Activated T-helper 1 cell treated with anti-CD3 and anti-CD28 coated beads, Interleukin-12 subunit alpha, Interleukin-12 subunit beta, Interleukin-2, Interleukin-4 antibody, amounts not matched to agents 30 ng/mL and 10 ng/mL and 1 ng/mL, durations not matched to agents 14 hours and 24 hours and 36 hours (primary cell): ENCODE data around the gene CCDC43. TPM values are rescaled to one million over a fixed set of nuclear protein-coding genes. Genes with fewer than 3 reads are reported as not detected.
"Not testable (repeated sequence)": the region's sequence is repeated elsewhere in the genome, so short reads cannot be mapped to it uniquely, and the experiment has no call there.

ENCODE experiments used
- DNase-seq: peaks from one replicate; pipeline ENCODE4 v3.0.0; 2021; ENCODE audit warnings: low spot score
- H3K27ac Mint-ChIP-seq: one replicate; pipeline ENCODE4 v1.8.0; 2021; ENCODE audit warnings: mild to moderate bottlenecking, mixed read lengths
- H3K27me3 Mint-ChIP-seq: one replicate; pipeline ENCODE4 v1.8.0; 2022; ENCODE audit warnings: mild to moderate bottlenecking, moderate library complexity, mixed read lengths; ENCODE audit not compliant: insufficient read depth
- H3K36me3 Mint-ChIP-seq: one replicate; pipeline ENCODE4 v1.8.0; 2021; ENCODE audit warnings: low read depth, mixed read lengths
- H3K4me1 Mint-ChIP-seq: one replicate; pipeline ENCODE4 v1.8.0; 2021; ENCODE audit warnings: low read depth, mixed read lengths
- H3K4me3 Mint-ChIP-seq: one replicate; pipeline ENCODE4 v1.8.0; 2021; ENCODE audit warnings: mild to moderate bottlenecking, moderate library complexity, mixed read lengths
- H3K9me3 Mint-ChIP-seq: one replicate; pipeline ENCODE4 v1.8.0; 2021; ENCODE audit warnings: mixed read lengths
- intact Hi-C: fragments of 100-400 bp; cut with micrococcal nuclease; formaldehyde crosslinking; loops from one replicate; pipeline ENCODE4 v1.15.1; 2024
- total RNA-seq: library from RNA; stranded (reverse); gene quantifications from 2 replicates; pipeline ENCODE4 v1.2.3, GENCODE V29; 2022

CCDC43 gene, protein sequence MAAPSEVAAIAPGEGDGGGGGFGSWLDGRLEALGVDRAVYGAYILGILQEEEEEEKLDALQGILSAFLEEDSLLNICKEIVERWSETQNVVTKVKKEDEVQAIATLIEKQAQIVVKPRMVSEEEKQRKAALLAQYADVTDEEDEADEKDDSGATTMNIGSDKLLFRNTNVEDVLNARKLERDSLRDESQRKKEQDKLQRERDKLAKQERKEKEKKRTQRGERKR
- total RNA-seq: 42.6 and 44.6 TPM in 2 replicates

DNA sequence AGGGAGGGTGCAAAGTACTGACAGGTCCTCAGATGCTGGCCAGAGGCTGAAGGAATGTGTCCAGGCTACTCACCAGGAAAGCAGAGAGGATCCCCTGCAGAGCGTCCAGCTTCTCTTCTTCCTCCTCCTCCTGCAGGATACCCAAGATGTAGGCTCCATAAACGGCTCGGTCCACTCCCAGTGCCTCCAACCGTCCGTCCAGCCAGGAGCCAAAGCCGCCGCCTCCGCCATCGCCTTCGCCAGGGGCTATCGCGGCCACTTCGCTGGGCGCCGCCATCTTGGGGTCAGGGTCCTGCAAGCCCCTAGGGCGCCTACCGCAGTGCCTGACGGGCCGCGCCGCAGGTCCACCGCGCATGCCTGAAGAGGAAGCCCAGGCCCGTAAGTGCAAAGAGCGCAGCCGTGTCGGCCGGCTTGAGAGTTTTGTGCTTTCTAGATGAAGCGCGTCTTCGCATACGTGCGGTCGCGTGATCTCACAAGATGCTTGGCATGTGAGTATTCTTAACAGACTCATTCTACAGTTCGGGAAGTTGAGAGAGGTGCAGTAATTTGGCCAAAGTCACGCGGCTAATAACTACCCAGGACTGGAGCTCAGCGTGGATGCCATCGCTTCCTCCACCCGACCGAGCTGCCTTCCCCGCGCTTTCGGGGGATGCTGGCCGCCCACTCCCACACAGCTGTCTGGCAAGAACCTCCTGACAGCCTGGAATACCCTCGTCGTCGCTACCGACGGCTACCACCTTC lies at the start of gene CCDC43:
Gene CCDC43, minus strand, starts transcription at position 300 of the 741 bp plus-strand sequence. Its CDS starts 23 bp downstream, at position 277.
- H3K4me3 Mint-ChIP-seq: peak within 1 kb of the TSS; percentile 99
- H3K36me3 Mint-ChIP-seq: peaks cover 7% of the 10 kb centered on the region
- H3K27ac Mint-ChIP-seq: peak within 1 kb of the TSS; percentile 89
- H3K27me3 Mint-ChIP-seq: no peaks in the 10 kb centered on the region
- DNase-seq: peak; percentile 91
- no peaks in the 10 kb centered on the region for H3K9me3 Mint-ChIP-seq
- intact Hi-C loops: loop anchor here (1.0 kb wide), 4 partner anchors 19 to 458 kb away; partner anchors contain the start of genes DBF4B and EFTUD2
- H3K4me1 Mint-ChIP-seq: peaks cover 32% of the 10 kb centered on the region

DNA sequence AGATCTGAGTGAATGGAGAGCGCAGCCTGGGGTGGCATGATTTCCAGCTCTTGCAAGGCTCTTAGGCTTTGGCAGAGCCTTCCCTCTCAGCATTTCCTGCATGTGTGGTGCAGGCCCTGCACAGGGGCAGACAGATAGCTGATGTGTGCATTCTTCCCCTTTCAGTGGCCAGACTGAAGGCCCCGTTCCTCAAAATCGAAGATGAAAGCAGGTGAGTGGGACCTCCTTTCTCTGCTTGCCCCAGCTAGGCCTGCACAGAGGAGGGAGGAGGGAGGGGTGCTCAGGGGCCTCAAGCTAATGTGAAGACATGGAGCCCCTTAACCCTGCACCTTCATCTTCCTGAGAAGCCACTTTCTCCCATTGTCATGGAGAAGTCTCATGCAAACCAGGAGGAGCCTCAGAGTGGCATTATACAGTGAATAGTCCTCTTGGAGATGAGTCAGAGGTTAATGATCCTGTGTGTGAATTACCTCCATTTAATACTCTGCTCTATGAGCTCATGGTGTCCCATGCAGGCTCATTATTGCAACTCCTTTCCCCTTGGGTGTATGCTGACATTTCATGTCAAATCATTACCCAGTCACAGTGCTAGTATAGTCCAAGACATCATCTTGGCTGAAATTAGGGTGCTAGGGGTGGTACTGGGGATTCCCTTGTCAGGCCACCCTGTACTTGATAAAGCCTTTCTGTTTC lies 48.8 kb upstream of the CCDC43 start:
- no peaks in the 10 kb centered on the region for H3K9me3 Mint-ChIP-seq
- no peak for DNase-seq
- peaks cover 19% of the 10 kb centered on the region for H3K36me3 Mint-ChIP-seq
- no peak overlapping the region for H3K27ac Mint-ChIP-seq
- no peak overlapping the region for H3K4me3 Mint-ChIP-seq
- H3K4me1 Mint-ChIP-seq: peaks cover 8% of the 10 kb centered on the region
- intact Hi-C loops: no loop called here
- no peaks in the 10 kb centered on the region for H3K27me3 Mint-ChIP-seq

DNA sequence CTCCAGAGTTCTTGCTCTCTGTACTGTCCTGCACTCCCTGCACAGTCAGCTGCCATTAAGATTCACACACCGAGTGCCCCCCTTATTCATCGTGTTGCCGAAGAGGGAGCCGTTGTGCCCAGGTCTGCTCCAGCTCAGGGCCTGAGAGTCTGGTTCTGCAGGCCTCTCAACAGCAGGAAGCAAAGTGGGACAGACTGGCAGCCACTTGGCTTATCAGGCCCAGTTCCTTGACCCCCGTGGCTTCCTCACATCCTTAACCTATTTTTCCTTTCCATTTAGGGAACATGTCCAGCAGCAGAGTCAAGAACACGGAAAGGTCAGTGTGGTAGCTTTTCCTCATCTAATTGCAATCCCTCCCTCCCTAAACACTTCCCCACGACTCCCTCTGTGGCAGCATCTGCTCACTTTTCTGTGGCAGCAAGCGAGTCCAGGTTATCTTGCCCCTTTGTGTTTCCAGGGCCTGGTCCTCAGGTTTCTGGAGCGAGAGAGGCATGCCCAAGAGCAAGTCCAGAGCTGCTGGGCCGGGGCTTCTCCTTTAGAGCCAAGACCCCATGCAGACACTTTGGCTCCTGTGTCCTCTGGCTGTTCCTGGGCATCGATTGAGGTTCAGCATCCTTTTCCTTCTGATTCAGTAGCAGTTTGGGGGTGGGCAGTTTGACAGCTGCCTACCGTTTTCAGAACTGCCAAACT lies 47.1 kb upstream of the CCDC43 start:
- Mint-ChIP-seq H3K27ac (no peak overlapping the region), H3K9me3 (no peaks in the 10 kb centered on the region), H3K4me3 (no peak overlapping the region), H3K4me1 (peaks cover 8% of the 10 kb centered on the region), H3K36me3 (peaks cover 15% of the 10 kb centered on the region), H3K27me3 (no peaks in the 10 kb centered on the region)
- DNase-seq: no peak
- intact Hi-C loops: no loop called here

DNA sequence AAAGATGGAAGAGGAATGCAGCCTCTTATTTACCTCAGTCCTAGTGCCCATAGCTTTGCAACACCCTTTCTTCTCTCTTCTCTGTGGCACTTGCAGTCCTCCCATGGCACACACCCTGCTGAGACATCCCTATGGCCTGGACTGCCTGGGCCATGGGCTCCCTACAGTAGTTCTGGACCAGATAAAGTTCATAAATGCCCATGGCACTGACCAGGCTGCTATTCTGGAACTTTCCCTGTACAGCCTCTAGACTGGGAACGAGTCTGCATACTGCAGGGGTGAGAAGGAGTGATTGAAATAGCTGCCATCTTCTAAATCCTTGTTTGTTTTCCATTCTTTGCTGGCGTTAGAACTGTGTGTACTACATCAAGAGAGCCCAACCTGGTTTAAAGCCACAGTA lies 44.7 kb upstream of the CCDC43 start:
- peaks cover 8% of the 10 kb centered on the region for H3K4me1 Mint-ChIP-seq
- intact Hi-C loops: no loop called here
- DNase-seq: no peak
- no peak overlapping the region for H3K4me3 Mint-ChIP-seq
- no peaks in the 10 kb centered on the region for H3K27me3 Mint-ChIP-seq
- peaks cover 20% of the 10 kb centered on the region for H3K36me3 Mint-ChIP-seq
- H3K9me3 Mint-ChIP-seq: no peaks in the 10 kb centered on the region
- no peak overlapping the region for H3K27ac Mint-ChIP-seq

DNA sequence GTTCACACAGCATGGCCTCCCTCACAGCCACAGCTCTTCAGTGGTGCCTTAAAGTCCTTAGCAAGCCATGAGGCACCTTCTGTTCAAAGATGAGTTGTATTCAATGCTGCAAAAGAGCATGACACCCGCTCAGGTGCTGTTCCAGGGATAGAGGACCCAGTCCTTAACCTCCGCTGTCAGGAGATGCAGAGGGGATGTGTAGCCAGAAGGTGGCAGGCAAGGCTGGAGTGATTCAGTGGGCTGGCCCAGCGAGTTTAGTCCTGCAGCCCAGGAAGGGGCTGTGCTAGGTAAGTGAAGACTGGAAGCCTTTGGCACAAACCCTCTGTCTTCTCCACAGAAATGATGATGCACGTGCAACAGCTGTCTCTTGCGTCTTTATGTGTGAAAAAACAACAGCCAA lies 44.2 kb upstream of the CCDC43 start:
- Mint-ChIP-seq H3K9me3 (no peaks in the 10 kb centered on the region), H3K27ac (no peak overlapping the region), H3K36me3 (peaks cover 17% of the 10 kb centered on the region), H3K4me1 (peaks cover 6% of the 10 kb centered on the region), H3K27me3 (no peaks in the 10 kb centered on the region), H3K4me3 (no peak overlapping the region)
- no peak for DNase-seq
- intact Hi-C loops: no loop called here

DNA sequence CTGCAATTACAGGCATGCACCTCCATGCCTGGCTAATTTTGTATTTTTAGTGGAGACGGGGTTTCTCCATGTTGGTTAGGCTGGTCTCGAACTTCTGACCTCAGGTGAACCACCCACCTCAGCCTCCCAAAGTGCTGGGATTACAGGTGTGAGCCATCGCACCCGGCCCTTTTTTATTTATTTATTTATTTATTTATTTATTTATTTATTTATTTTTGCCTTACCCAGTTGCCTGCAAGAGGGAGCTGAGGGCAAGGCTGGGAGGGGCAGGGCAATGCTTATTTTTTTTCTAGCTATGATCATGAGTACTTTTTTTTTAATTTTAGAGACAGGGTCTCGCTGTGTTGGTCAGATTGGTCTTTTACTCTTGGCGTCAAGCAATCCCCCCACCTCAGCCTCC lies 36.5 kb upstream of the CCDC43 start:
- intact Hi-C loops, H3K4me3 Mint-ChIP-seq, H3K4me1 Mint-ChIP-seq, H3K27ac Mint-ChIP-seq, H3K27me3 Mint-ChIP-seq, H3K36me3 Mint-ChIP-seq, DNase-seq, H3K9me3 Mint-ChIP-seq: not testable (repeated sequence)

DNA sequence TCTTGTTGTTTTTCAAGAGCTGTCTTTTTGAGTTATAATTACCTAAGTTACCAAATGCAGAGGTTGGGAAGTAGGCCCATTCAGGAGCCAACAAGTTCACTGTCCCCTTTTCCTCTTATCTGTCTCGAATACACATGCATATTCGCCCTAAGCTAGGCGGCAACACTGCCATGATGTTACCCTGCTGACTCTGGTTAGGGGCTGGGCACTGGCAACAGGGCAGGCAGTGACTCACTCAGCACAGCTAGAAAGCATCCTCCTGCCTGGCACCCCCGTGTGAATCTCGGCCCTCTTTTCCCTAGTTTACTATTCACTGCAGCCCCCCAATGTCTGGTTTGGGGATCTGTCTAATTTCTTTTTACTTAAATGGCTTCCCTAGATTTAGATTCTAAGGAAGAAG lies 32.7 kb upstream of the CCDC43 start:
- Mint-ChIP-seq H3K9me3 (no peaks in the 10 kb centered on the region), H3K27me3 (no peaks in the 10 kb centered on the region), H3K4me1 (no peaks in the 10 kb centered on the region), H3K4me3 (no peak overlapping the region), H3K36me3 (peaks cover 12% of the 10 kb centered on the region), H3K27ac (no peak overlapping the region)
- no peak for DNase-seq
- intact Hi-C loops: no loop called here

DNA sequence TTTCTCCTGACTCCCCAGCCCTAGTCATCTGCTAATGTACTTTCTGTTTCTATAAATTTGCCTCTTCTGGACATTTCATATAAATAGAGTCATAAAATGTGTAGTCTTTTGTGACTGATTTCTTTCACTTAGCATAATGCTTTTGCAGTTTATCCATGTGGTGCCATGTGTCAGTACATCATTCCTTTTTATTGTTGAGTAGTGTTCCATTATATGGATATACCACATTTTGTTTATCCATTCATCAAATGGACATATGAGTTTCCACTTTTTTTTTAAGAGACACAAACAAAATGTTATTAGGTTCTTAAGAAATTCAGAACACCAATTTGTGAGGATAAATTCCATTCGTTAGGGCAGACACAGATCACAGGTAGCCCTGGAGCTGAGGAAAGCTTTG lies 29.9 kb upstream of the CCDC43 start:
- H3K27me3 Mint-ChIP-seq: no peaks in the 10 kb centered on the region
- H3K27ac Mint-ChIP-seq: no peak overlapping the region
- intact Hi-C loops: no loop called here
- no peaks in the 10 kb centered on the region for H3K9me3 Mint-ChIP-seq
- no peaks in the 10 kb centered on the region for H3K4me1 Mint-ChIP-seq
- DNase-seq: no peak
- H3K4me3 Mint-ChIP-seq: no peak overlapping the region
- H3K36me3 Mint-ChIP-seq: peaks cover 15% of the 10 kb centered on the region

DNA sequence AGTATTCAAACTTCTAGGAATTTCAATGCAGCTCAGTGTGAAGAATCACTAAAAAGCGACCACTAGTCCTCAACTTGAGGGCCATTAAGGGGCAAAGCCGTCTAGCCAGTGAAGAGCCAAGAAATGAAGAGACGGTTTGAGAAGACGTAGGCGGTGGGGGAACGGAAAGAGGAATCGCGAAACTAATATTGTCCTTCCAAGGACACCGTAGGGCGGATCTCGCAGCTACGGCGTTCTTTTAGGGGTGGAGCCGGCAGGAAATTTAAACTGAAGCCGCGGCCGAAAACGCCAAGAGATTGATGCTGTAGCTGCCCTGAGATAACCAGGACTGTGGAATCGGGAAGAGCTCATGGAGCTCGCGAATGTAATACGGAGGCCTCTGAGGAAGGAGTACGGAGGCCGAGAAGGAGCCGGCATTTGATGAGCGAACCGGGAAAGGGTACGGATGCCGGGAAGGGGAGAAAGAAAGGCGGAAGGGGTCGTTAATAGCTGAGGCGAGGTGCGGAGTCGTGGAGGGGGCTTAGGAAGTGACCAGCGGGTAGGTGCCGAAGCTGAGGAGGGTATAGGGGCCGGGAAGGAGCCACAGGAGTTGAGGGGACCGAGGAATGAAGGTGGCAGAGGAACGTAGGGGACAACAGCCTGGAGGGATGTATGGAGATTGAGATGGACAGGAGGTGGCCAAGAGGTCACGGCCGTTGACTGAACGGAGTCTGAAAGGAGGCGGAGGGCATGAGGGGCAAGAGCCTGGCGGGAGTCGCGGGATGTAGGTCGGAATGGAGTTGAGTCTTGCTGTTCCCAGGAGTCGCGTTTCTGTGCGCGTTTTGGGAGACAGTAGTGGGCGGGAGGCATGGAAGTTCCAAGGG lies 19.1 kb upstream of the CCDC43 start, which contains the start of gene DBF4B:
Gene DBF4B, plus strand, starts transcription at position 265 of the 863 bp plus-strand sequence. Its CDS starts 156 bp downstream, at position 421.
- Mint-ChIP-seq H3K36me3 (no peaks in the 10 kb centered on the region), H3K27ac (no peak within 1 kb of the TSS), H3K9me3 (no peaks in the 10 kb centered on the region), H3K4me3 (no peak within 1 kb of the TSS), H3K4me1 (peaks cover 5% of the 10 kb centered on the region), H3K27me3 (peaks cover 7% of the 10 kb centered on the region)
- peak; percentile 81 for DNase-seq
- intact Hi-C loops: loop anchor here (1.0 to 5.0 kb wide), 5 partner anchors 19 to 568 kb away; partner anchors contain the start of genes CCDC43, EFTUD2, HROB and NMT1

DNA sequence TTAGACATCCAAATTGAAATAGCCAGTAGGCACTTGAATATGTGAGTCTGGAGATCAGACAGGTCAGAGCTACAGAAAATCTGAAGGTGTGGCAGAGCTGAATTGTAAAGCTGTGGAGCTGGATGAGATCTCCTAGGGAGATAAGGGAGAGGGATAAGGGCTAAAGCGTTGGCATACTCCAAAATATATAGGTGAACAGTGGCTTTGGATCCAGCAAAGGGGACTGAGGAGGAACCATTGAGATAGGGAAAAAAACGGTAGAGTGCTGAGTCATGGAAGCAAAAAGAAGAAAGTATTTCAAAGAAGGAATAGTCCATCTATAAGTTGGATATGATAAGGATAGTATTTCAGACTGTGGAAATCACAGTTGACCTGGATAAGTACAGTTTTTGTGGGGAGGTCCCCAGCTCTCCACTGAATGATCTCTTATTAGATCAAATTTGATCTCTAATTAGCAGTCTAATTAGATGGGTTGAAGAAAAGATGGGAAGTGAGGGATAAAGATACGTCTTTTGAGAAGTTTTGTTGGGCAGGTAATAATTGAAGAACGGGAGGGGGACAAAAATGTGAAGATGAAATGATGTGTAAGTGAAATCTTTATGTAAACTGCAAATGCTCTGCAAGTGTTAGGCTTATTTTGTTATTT lies 18.3 kb upstream of the CCDC43 start:
- Mint-ChIP-seq H3K4me3 (no peak overlapping the region), H3K27me3 (peaks cover 7% of the 10 kb centered on the region), H3K9me3 (no peaks in the 10 kb centered on the region), H3K27ac (no peak overlapping the region), H3K4me1 (peaks cover 5% of the 10 kb centered on the region), H3K36me3 (no peaks in the 10 kb centered on the region)
- intact Hi-C loops: loop anchor here (1.0 to 5.0 kb wide), 5 partner anchors 19 to 567 kb away; partner anchors contain the start of genes CCDC43, EFTUD2, HROB and NMT1
- DNase-seq: no peak

DNA sequence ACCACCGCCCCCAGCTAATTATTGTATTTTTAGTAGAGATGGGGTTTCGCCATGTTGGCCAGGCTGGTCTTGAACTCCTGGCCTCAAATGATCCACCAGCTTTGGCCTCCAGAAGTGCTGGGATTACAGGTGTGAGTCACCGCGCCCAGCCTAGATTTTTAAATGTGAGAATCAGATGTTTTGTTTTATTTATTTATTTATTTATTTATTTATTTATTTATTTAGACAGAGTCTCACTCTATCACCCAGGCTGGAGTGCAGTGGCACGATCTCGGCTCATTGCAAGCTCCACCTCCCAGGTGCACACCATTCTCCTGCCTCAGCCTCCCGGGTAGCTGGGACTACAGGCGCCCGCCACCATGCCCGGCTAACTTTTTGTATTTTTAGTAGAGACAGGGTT lies 10.7 kb upstream of the CCDC43 start:
- H3K27ac Mint-ChIP-seq, H3K36me3 Mint-ChIP-seq, DNase-seq, H3K4me1 Mint-ChIP-seq, H3K4me3 Mint-ChIP-seq, H3K27me3 Mint-ChIP-seq, intact Hi-C loops, H3K9me3 Mint-ChIP-seq: not testable (repeated sequence)
